CD14-positive monocyte (primary cell): ENCODE data around the gene HAUS2. TPM values are rescaled to one million over a fixed set of nuclear protein-coding genes. Genes with fewer than 3 reads are reported as not detected.

Source experiments
- DNase-seq, 3 donors: peaks; one replicate each; pipeline ENCODE4 v3.0.0-alpha.2; 2011 to 2022
- H2AFZ ChIP-seq: 2 replicates; pipeline ENCODE4 v1.6.0; 2012; ENCODE audit warnings: mild to moderate bottlenecking, low read depth, low read length, inconsistent platforms; ENCODE audit not compliant: insufficient read depth, poor library complexity, severe bottlenecking
- H3K27ac ChIP-seq, 2 donors: 1 replicate in 1 of 2; 2 replicates in 1 of 2; pipeline ENCODE4 v1.5.1; 2012 to 2013; ENCODE audit warnings: low read length in 2 of 2, control low read depth in 1 of 2, inconsistent platforms in 1 of 2, low read depth in 1 of 2, mild to moderate bottlenecking in 1 of 2
- H3K27me3 ChIP-seq, 2 donors: one replicate each; pipeline versions ENCODE4 v1.6.0 to v1.6.1; 2011 to 2013; ENCODE audit warnings: low read length in 2 of 2; ENCODE audit not compliant: control insufficient read depth in 2 of 2, insufficient read depth in 2 of 2
- H3K36me3 ChIP-seq, 2 donors: replicated peaks in 1 of 2; 1 replicate in 1 of 2; 2 replicates in 1 of 2; pipeline versions ENCODE4 v1.5.1 to v1.6.1; 2012 to 2013; ENCODE audit warnings: low read length in 2 of 2, control low read depth in 1 of 2, inconsistent platforms in 1 of 2, mild to moderate bottlenecking in 1 of 2; ENCODE audit not compliant: insufficient read depth in 2 of 2, control insufficient read depth in 1 of 2
- H3K4me1 ChIP-seq, 2 donors: 1 replicate in 1 of 2; 2 replicates in 1 of 2; pipeline versions ENCODE4 v1.5.1 to v1.6.1; 2012 to 2013; ENCODE audit warnings: low read length in 2 of 2, control low read depth in 1 of 2, inconsistent platforms in 1 of 2, mild to moderate bottlenecking in 1 of 2, moderate library complexity in 1 of 2; ENCODE audit not compliant: insufficient read depth in 2 of 2, control insufficient read depth in 1 of 2
- H3K4me2 ChIP-seq: replicated peaks from 2 replicates; pipeline ENCODE3; 2012; ENCODE audit warnings: low read length, moderate library complexity, mild to moderate bottlenecking; ENCODE audit not compliant: poor library complexity, severe bottlenecking; ENCODE audit errors: extremely low read depth
- H3K4me3 ChIP-seq, 3 experiments: fragments of 200-600 bp in 1 of 3; sonication (generic) in 1 of 3; replicated peaks in 1 of 3; 1 replicate in 2 of 3; 2 replicates in 1 of 3; pipeline ENCODE4 v1.5.1; 2011 to 2013; ENCODE audit warnings: low read length in 3 of 3, mild to moderate bottlenecking in 3 of 3, control low read depth in 2 of 3, low read depth in 2 of 3, inconsistent platforms in 1 of 3, moderate library complexity in 1 of 3
- H3K79me2 ChIP-seq: 2 replicates; pipeline ENCODE4 v1.6.0; 2012; ENCODE audit warnings: mild to moderate bottlenecking, control low read depth, inconsistent platforms, low read length, moderate library complexity; ENCODE audit not compliant: insufficient read depth
- H3K9ac ChIP-seq: 2 replicates; pipeline ENCODE4 v1.6.0; 2017; ENCODE audit warnings: low read length, mild to moderate bottlenecking; ENCODE audit not compliant: insufficient read depth, poor library complexity, severe bottlenecking
- H3K9me3 ChIP-seq, 2 donors: replicated peaks in 1 of 2; 1 replicate in 1 of 2; 2 replicates in 1 of 2; pipeline versions ENCODE4 v1.5.1 to v1.6.1; 2012 to 2013; ENCODE audit warnings: low read length in 2 of 2, control low read depth in 1 of 2; ENCODE audit not compliant: control insufficient read depth in 1 of 2, insufficient read depth in 1 of 2
- H4K20me1 ChIP-seq: 2 replicates; pipeline ENCODE4 v1.6.0; 2012; ENCODE audit warnings: mild to moderate bottlenecking, low read length, control low read depth, moderate library complexity; ENCODE audit not compliant: insufficient read depth
- H3K27ac Mint-ChIP-seq, 7 donors: one replicate each; pipeline ENCODE4 v1.8.0; 2020; ENCODE audit warnings: mild to moderate bottlenecking in 7 of 7, mixed read lengths in 7 of 7, moderate library complexity in 6 of 7, inconsistent platforms in 2 of 7
- H3K27me3 Mint-ChIP-seq, 3 donors: one replicate each; pipeline ENCODE4 v1.8.0; 2021 to 2022; ENCODE audit warnings: low read depth in 3 of 3, mild to moderate bottlenecking in 3 of 3, mixed read lengths in 3 of 3, moderate library complexity in 3 of 3, inconsistent platforms in 1 of 3
- H3K36me3 Mint-ChIP-seq, 2 donors: one replicate each; pipeline ENCODE4 v1.8.0; 2020; ENCODE audit warnings: mixed read lengths in 2 of 2, inconsistent platforms in 1 of 2, mild to moderate bottlenecking in 1 of 2
- H3K4me1 Mint-ChIP-seq: one replicate; pipeline ENCODE4 v1.8.0; 2020; ENCODE audit warnings: mild to moderate bottlenecking, mixed read lengths
- H3K4me3 Mint-ChIP-seq, 2 donors: one replicate each; pipeline ENCODE4 v1.8.0; 2020; ENCODE audit warnings: mild to moderate bottlenecking in 2 of 2, mixed read lengths in 2 of 2, moderate library complexity in 1 of 2
- H3K9me3 Mint-ChIP-seq, 7 donors: one replicate each; pipeline ENCODE4 v1.8.0; 2020 to 2022; ENCODE audit warnings: mixed read lengths in 7 of 7, mild to moderate bottlenecking in 6 of 7, moderate library complexity in 6 of 7, inconsistent platforms in 2 of 7
- CTCF ChIP-seq: fragments of 200-600 bp; IDR thresholded peaks from one replicate; pipeline ENCODE4 v1.8.0; 2022; ENCODE audit warnings: antibody characterized with exemption, mild to moderate bottlenecking
- WGBS: methylation state at CpG from one replicate; pipeline ENCODE4 v1.1.5; 2013; ENCODE audit warnings: missing lambda C conversion rate; ENCODE audit not compliant: insufficient coverage; 5-methylcytosine and 5-hydroxymethylcytosine counted together
- intact Hi-C, 2 donors: fragments of 100-400 bp; cut with micrococcal nuclease; formaldehyde crosslinking; loops; one replicate each; pipeline versions ENCODE4 v1.15.0 to v1.15.1; 2023
- polyA plus RNA-seq, 3 donors: library from polyadenylated mRNA; depleted of rRNA in 1 of 3; unstranded in 2 of 3; stranded (reverse) in 1 of 3; fragments of 300-500 nt in 2 of 3; fragments of >200 nt in 1 of 3; fragmentation: Illumina TruSeq in 2 of 3; gene quantifications; 1 replicate in 2 of 3; 2 replicates in 1 of 3; pipeline ENCODE4 v1.2.3, GENCODE V29; 2012 to 2021

HAUS2 gene
- polyA plus RNA-seq, 3 donors: 12.5 to 22.0 (median 15.9) TPM

DNA sequence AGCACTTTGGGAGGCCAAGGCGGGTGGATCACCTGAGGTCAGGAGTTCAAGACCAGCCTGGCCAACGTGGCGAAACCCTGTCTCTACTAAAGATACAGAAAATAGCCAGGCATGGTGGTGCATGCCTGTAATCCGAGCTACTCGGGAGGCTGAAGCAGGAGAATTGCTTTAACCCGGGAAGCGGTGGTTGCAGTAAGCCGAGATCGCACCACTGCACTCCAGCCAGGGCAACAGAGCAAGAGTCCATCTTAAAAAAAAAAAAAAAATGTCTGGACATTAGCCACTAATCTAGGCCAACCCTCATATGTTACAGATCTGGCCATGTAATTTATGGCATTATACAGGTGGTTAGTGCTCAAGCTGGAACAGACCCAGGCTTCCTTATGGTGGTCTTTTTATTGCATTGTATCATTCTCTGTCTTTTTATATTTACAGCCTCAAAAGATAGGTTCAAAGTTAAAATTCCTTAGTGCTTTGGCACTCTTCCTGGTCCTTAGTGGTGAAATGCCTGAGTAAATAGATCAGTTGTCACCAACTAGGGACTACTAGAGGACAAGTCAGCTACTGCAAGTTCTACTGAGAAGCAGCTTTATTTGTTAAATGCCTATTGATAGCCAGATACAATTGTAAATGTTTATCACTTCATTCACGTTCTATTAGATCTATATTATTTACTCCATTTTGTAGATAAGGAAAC is 42.7 kb downstream of the HAUS2 start:
- 96% methylated on average over 4 of the region's 10 CpGs for WGBS
- Mint-ChIP-seq H3K9me3 (no peaks in the 10 kb centered on the region), H3K27me3 (peaks cover 0 to 2% (median 0%) of the 10 kb centered on the region in 3 donors), H3K36me3 (no peaks in the 10 kb centered on the region), H3K27ac (no peak overlapping the region), H3K4me1 (no peaks in the 10 kb centered on the region), H3K4me3 (no peak overlapping the region)
- H3K79me2 ChIP-seq: no peaks in the 10 kb centered on the region
- no peaks in the 10 kb centered on the region for H3K9me3 ChIP-seq
- no peak overlapping the region for H3K4me3 ChIP-seq
- no peak overlapping the region for H3K9ac ChIP-seq
- H4K20me1 ChIP-seq: no peaks in the 10 kb centered on the region
- DNase-seq: peak in 1 of 3 donors; percentile 10
- peak; percentile 29 for TF ChIP-seq CTCF
- intact Hi-C loops: no loop called here
- H3K36me3 ChIP-seq: no peaks in the 10 kb centered on the region
- H3K4me2 ChIP-seq: no peak overlapping the region
- H2AFZ ChIP-seq: no peak overlapping the region
- H3K27ac ChIP-seq: no peak overlapping the region
- H3K4me1 ChIP-seq: no peaks in the 10 kb centered on the region
- H3K27me3 ChIP-seq: no peaks in the 10 kb centered on the region

DNA sequence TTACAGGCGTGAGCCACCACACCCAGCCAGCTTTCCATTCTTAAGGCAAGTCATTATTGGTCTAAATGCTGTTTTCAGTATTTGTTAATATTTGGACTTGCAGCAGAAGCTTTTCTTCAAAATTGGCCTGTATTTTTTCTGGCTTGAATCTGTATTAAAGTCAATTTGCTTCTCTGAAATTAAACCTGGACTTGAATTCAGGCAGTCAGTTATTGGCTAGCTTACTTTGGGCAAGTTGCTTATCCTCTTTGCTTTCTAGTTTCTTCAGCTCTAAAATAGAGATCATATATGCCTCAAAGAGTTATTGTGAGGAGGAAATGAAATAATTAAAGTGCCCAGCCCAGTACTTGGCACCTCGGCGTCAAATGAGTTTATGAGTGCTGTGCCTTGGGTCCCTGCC is 44.1 kb downstream of the HAUS2 start:
- no peak overlapping the region for H3K4me3 Mint-ChIP-seq
- no peaks in the 10 kb centered on the region for H3K9me3 ChIP-seq
- no peak for TF ChIP-seq CTCF
- H3K4me1 ChIP-seq: no peaks in the 10 kb centered on the region
- intact Hi-C loops: no loop called here
- no peaks in the 10 kb centered on the region for H3K36me3 Mint-ChIP-seq
- no peaks in the 10 kb centered on the region for H3K4me1 Mint-ChIP-seq
- H3K79me2 ChIP-seq: no peaks in the 10 kb centered on the region
- H3K27ac ChIP-seq: no peak overlapping the region
- H3K36me3 ChIP-seq: no peaks in the 10 kb centered on the region
- H3K27me3 ChIP-seq: no peaks in the 10 kb centered on the region
- H3K9ac ChIP-seq: no peak overlapping the region
- H3K4me3 ChIP-seq: no peak overlapping the region
- peaks cover 0 to 2% (median 0%) of the 10 kb centered on the region in 3 donors for H3K27me3 Mint-ChIP-seq
- no peak overlapping the region for H3K4me2 ChIP-seq
- H4K20me1 ChIP-seq: no peaks in the 10 kb centered on the region
- 93% methylated on average over 2 of the region's 3 CpGs for WGBS
- no peaks in the 10 kb centered on the region for H3K9me3 Mint-ChIP-seq
- DNase-seq: no peak
- no peak overlapping the region for H2AFZ ChIP-seq
- H3K27ac Mint-ChIP-seq: peak overlapping the region in 1 of 7 donors; percentile 30
